Neural progenitor cell (in vitro differentiated cells): ENCODE measurements around the gene KCTD12. TPM values are rescaled to one million over a fixed set of nuclear protein-coding genes. Genes with fewer than 3 reads are reported as not detected.

Experiments used
- DNase-seq: peaks from one replicate; pipeline ENCODE4 v3.0.0-alpha.2; 2016; ENCODE audit warnings: low spot score
- H2AFZ ChIP-seq: fragments of 200-600 bp; sonication (generic); replicated peaks from 2 replicates; pipeline ENCODE4 v1.6.1; 2016; ENCODE audit warnings: antibody characterized with exemption
- H3F3A ChIP-seq: fragments of 200-600 bp; sonication (generic); 2 replicates; pipeline ENCODE4 v1.6.1; 2016; ENCODE audit warnings: antibody characterized with exemption, low read depth
- H3K27ac ChIP-seq: fragments of 200-600 bp; sonication (generic); 2 replicates; pipeline ENCODE4 v1.5.1; 2016; ENCODE audit warnings: mild to moderate bottlenecking
- H3K27me3 ChIP-seq: fragments of 200-600 bp; sonication (generic); 2 replicates; pipeline ENCODE4 v1.6.1; 2016; ENCODE audit warnings: mild to moderate bottlenecking, moderate library complexity
- H3K36me3 ChIP-seq: fragments of 200-600 bp; sonication (generic); 2 replicates; pipeline ENCODE4 v1.5.1; 2016
- H3K4me1 ChIP-seq: fragments of 200-600 bp; sonication (generic); 2 replicates; pipeline ENCODE4 v1.6.1; 2016; ENCODE audit warnings: mixed run types
- H3K4me2 ChIP-seq: fragments of 200-600 bp; sonication (generic); 2 replicates; pipeline ENCODE4 v1.6.1; 2016
- H3K4me3 ChIP-seq: fragments of 200-600 bp; sonication (generic); 2 replicates; pipeline ENCODE4 v1.5.1; 2016
- H3K79me2 ChIP-seq: fragments of 200-600 bp; sonication (generic); 2 replicates; pipeline ENCODE4 v1.6.1; 2016; ENCODE audit warnings: low read depth
- H3K9ac ChIP-seq: fragments of 200-600 bp; sonication (generic); 2 replicates; pipeline ENCODE4 v1.6.1; 2016
- H3K9me3 ChIP-seq: fragments of 200-600 bp; sonication (generic); 2 replicates; pipeline ENCODE4 v1.5.1; 2016; ENCODE audit warnings: low read depth
- H4K20me1 ChIP-seq: fragments of 200-600 bp; sonication (generic); 2 replicates; pipeline ENCODE4 v1.6.1; 2016; ENCODE audit warnings: low read depth
- H3K27ac Mint-ChIP-seq: 3 replicates; pipeline ENCODE4 v1.8.0; 2021; ENCODE audit warnings: mixed read lengths
- H3K27me3 Mint-ChIP-seq: 2 replicates; pipeline ENCODE4 v1.8.0; 2022; ENCODE audit warnings: low read depth, mild to moderate bottlenecking, inconsistent platforms, moderate library complexity, mixed read lengths; ENCODE audit not compliant: insufficient read depth
- H3K36me3 Mint-ChIP-seq: 3 replicates; pipeline ENCODE4 v1.8.0; 2021; ENCODE audit warnings: mixed read lengths
- H3K4me1 Mint-ChIP-seq: 3 replicates; pipeline ENCODE4 v1.8.0; 2021; ENCODE audit warnings: mixed read lengths
- H3K4me3 Mint-ChIP-seq: 3 replicates; pipeline ENCODE4 v1.8.0; 2021; ENCODE audit warnings: mild to moderate bottlenecking, moderate library complexity, mixed read lengths
- H3K9me3 Mint-ChIP-seq: 3 replicates; pipeline ENCODE4 v1.8.0; 2020; ENCODE audit warnings: mixed read lengths
- EZH2 ChIP-seq: fragments of 200-600 bp; sonication (generic); IDR thresholded peaks from 2 replicates; pipeline ENCODE4 v1.6.1; 2017; ENCODE audit warnings: antibody characterized with exemption, mild to moderate bottlenecking, moderate library complexity
- EZH2phosphoT487 ChIP-seq: fragments of 200-600 bp; sonication (generic); IDR thresholded peaks from 2 replicates; pipeline ENCODE4 v1.6.1; 2017; ENCODE audit warnings: antibody characterized with exemption
- total RNA-seq: library from RNA; depleted of rRNA; stranded (reverse); fragments of >200 nt; gene quantifications from 2 replicates; pipeline ENCODE4 v1.2.3, GENCODE V29; 2015; ENCODE audit warnings: low replicate concordance
- TF ChIP-seq, protein P1 (sequence below): fragments of 200-600 bp; sonication (generic); IDR thresholded peaks from 2 replicates; pipeline ENCODE4 v1.5.1; 2017; ENCODE audit warnings: antibody characterized with exemption, mild to moderate bottlenecking

The KCTD12 gene
- total RNA-seq, 1 donor from 2014 or later, result 1.9 TPM

DNA sequence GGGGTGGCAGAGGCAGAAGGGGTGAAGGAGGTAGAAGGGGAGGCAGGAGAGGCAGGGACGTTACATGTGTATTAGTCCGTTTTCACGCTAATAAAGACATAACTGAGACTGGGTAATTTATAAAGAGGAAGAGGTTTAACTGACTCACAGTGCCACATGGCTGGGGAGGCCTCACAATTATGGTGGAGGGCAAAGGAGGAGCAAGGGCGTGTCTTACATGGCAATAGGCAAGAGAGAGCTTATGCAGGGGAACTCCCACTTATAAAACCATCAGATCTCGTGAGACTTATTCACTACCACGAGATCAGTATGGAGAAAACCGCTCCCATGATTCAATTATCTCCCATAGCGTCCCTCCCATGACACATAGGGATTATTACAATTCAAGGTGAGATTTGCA lies 43.1 kb upstream of the KCTD12 start:
- no peaks in the 10 kb centered on the region for H3K36me3 ChIP-seq
- no peak overlapping the region for H3K9ac ChIP-seq
- H3K36me3 Mint-ChIP-seq, result no peaks in the 10 kb centered on the region
- H3K4me2 ChIP-seq, result no peak overlapping the region
- H3K27me3 Mint-ChIP-seq, result peaks cover 2% of the 10 kb centered on the region
- no peaks in the 10 kb centered on the region for H3F3A ChIP-seq
- no peaks in the 10 kb centered on the region for H3K79me2 ChIP-seq
- H3K4me1 Mint-ChIP-seq, result peaks cover 11% of the 10 kb centered on the region
- DNase-seq, result no peak
- no peak overlapping the region for H3K27ac Mint-ChIP-seq
- H3K4me3 ChIP-seq, result no peak overlapping the region
- no peaks in the 10 kb centered on the region for H3K9me3 ChIP-seq
- H3K27me3 ChIP-seq, result no peaks in the 10 kb centered on the region
- TF ChIP-seq, protein P1, sequence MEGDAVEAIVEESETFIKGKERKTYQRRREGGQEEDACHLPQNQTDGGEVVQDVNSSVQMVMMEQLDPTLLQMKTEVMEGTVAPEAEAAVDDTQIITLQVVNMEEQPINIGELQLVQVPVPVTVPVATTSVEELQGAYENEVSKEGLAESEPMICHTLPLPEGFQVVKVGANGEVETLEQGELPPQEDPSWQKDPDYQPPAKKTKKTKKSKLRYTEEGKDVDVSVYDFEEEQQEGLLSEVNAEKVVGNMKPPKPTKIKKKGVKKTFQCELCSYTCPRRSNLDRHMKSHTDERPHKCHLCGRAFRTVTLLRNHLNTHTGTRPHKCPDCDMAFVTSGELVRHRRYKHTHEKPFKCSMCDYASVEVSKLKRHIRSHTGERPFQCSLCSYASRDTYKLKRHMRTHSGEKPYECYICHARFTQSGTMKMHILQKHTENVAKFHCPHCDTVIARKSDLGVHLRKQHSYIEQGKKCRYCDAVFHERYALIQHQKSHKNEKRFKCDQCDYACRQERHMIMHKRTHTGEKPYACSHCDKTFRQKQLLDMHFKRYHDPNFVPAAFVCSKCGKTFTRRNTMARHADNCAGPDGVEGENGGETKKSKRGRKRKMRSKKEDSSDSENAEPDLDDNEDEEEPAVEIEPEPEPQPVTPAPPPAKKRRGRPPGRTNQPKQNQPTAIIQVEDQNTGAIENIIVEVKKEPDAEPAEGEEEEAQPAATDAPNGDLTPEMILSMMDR, result no peak
- TF ChIP-seq EZH2phosphoT487 (no peak), EZH2 (no peak)
- no peaks in the 10 kb centered on the region for H4K20me1 ChIP-seq
- peaks cover 3% of the 10 kb centered on the region for H3K9me3 Mint-ChIP-seq
- peaks cover 17% of the 10 kb centered on the region for H3K4me1 ChIP-seq
- H3K4me3 Mint-ChIP-seq, result no peak overlapping the region
- H2AFZ ChIP-seq, result no peak overlapping the region
- no peak overlapping the region for H3K27ac ChIP-seq

DNA sequence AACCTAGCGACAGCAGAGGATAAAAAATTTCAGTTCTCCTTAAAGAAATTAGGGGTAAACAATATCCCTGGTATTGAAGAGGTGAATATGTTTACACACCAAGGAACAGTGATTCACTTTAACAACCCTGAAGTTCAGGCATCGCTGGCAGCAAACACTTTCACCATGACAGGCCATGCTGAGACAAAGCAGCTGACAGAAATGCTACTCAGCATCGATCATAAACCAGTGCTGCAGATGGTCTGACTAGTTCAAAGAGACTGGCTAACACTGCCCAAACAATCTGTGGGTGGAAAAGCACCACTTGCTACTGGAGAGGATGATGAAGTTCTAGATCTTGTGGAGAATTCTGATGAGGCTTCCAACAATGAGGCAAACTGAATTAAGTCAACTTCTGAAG lies 42.3 kb upstream of the KCTD12 start:
- no peak for DNase-seq
- Mint-ChIP-seq H3K36me3 (no peaks in the 10 kb centered on the region), H3K9me3 (peaks cover 3% of the 10 kb centered on the region), H3K4me3 (no peak overlapping the region), H3K27me3 (peaks cover 2% of the 10 kb centered on the region), H3K27ac (no peak overlapping the region), H3K4me1 (peaks cover 11% of the 10 kb centered on the region)
- H3K4me3 ChIP-seq, result no peak overlapping the region
- H3K79me2 ChIP-seq, result no peaks in the 10 kb centered on the region
- H4K20me1 ChIP-seq, result no peaks in the 10 kb centered on the region
- H3K36me3 ChIP-seq, result no peaks in the 10 kb centered on the region
- TF ChIP-seq, protein P1, result no peak
- no peak for TF ChIP-seq EZH2
- no peak for TF ChIP-seq EZH2phosphoT487
- H3F3A ChIP-seq, result no peaks in the 10 kb centered on the region
- H3K4me1 ChIP-seq, result peaks cover 17% of the 10 kb centered on the region
- H3K27ac ChIP-seq, result no peak overlapping the region
- no peaks in the 10 kb centered on the region for H3K27me3 ChIP-seq
- no peak overlapping the region for H3K4me2 ChIP-seq
- H3K9ac ChIP-seq, result no peak overlapping the region
- H2AFZ ChIP-seq, result no peak overlapping the region
- H3K9me3 ChIP-seq, result no peaks in the 10 kb centered on the region

DNA sequence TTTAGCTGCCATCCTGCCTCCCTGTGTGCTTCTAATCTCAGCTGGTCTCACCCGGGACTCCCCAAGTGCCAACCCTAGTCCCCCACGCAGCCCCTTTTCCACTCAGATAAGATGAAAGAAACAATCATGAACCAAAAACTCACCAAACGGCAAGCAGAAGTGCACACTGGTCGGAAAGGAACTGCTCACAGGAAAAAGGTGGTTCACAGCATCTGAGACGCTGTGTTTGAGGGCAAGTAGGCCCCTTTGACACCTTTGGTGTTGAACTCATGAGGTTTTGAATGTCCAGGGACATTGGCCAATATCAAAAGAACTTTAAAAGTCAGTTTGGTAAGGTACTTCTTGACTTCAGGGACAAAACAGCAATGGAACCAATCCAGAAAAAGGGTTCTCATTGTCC lies 41.8 kb upstream of the KCTD12 start:
- no peak overlapping the region for H3K27ac ChIP-seq
- H3K27me3 ChIP-seq, result no peaks in the 10 kb centered on the region
- H3F3A ChIP-seq, result no peaks in the 10 kb centered on the region
- Mint-ChIP-seq H3K27me3 (peaks cover 2% of the 10 kb centered on the region), H3K36me3 (no peaks in the 10 kb centered on the region), H3K27ac (no peak overlapping the region), H3K4me3 (no peak overlapping the region), H3K4me1 (peaks cover 11% of the 10 kb centered on the region), H3K9me3 (peaks cover 3% of the 10 kb centered on the region)
- no peaks in the 10 kb centered on the region for H4K20me1 ChIP-seq
- H2AFZ ChIP-seq, result no peak overlapping the region
- H3K4me3 ChIP-seq, result no peak overlapping the region
- no peak for DNase-seq
- H3K4me1 ChIP-seq, result peaks cover 17% of the 10 kb centered on the region
- TF ChIP-seq EZH2phosphoT487 (no peak), EZH2 (no peak)
- TF ChIP-seq, protein P1, result no peak
- H3K4me2 ChIP-seq, result no peak overlapping the region
- no peaks in the 10 kb centered on the region for H3K9me3 ChIP-seq
- no peaks in the 10 kb centered on the region for H3K79me2 ChIP-seq
- no peak overlapping the region for H3K9ac ChIP-seq
- H3K36me3 ChIP-seq, result no peaks in the 10 kb centered on the region

DNA sequence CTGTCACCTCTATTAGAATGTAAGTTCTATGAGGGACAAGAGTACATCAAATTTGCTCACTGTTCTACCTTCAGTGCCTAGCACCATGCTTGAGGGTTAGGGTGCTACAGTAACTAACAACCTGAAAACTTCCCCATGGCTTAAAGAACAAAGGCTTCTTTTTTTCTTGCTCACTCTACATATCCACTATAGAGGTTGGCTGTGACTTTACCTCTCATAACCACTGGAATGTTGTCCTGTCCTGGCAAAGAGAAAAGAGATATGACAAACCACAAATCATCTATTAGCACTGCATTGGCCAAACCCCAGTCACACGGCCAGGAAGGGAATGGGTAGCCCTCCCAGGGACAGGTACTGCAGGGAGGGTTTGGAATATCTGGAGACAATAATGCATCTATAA lies 38.9 kb upstream of the KCTD12 start:
- Histone ChIP-seq H3K4me1 (peaks cover 17% of the 10 kb centered on the region), H2AFZ (no peak overlapping the region), H3K27me3 (no peaks in the 10 kb centered on the region), H4K20me1 (no peaks in the 10 kb centered on the region), H3K36me3 (no peaks in the 10 kb centered on the region), H3K4me2 (no peak overlapping the region), H3F3A (no peaks in the 10 kb centered on the region), H3K9ac (no peak overlapping the region), H3K9me3 (no peaks in the 10 kb centered on the region), H3K27ac (no peak overlapping the region), H3K79me2 (no peaks in the 10 kb centered on the region), H3K4me3 (no peak overlapping the region)
- Mint-ChIP-seq H3K9me3 (peaks cover 2% of the 10 kb centered on the region), H3K27ac (no peak overlapping the region), H3K4me1 (peaks cover 11% of the 10 kb centered on the region), H3K36me3 (no peaks in the 10 kb centered on the region), H3K27me3 (no peaks in the 10 kb centered on the region), H3K4me3 (no peak overlapping the region)
- TF ChIP-seq, protein P1, result no peak
- no peak for TF ChIP-seq EZH2
- no peak for TF ChIP-seq EZH2phosphoT487
- DNase-seq, result no peak
